Panc1 (cell line): ENCODE data around the gene TLL2. TPM values are rescaled to one million over a fixed set of nuclear protein-coding genes. Genes with fewer than 3 reads are reported as not detected.

Experiments
- ATAC-seq: fragments of 200-7000 bp; cut with Tn5 transposase; 2 replicates; pipeline ENCODE4 v1.9.1; 2020; ENCODE audit warnings: mild to moderate bottlenecking, moderate library complexity
- Bru-seq: library from RNA; stranded (reverse); fragments of 400-500 nt; gene quantifications from one replicate; lab custom pipeline; 2021; lab: Mats Ljungman, UMichigan
- BruChase-seq, 2 experiments: library from RNA; stranded (reverse); fragments of 400-500 nt; gene quantifications; one replicate each; lab custom pipeline; 2021; lab: Mats Ljungman, UMichigan
- BruUV-seq: library from RNA; stranded (reverse); fragments of 400-500 nt; replicated peaks from 2 replicates; lab custom pipeline; 2021; lab: Mats Ljungman, UMichigan
- CTCF ChIA-PET: fragments of 300-600 bp; sonication (Branson Sonifier 250); formaldehyde crosslinking; loops from one replicate; lab custom pipeline; 2022; ENCODE audit warnings: antibody characterized with exemption; lab: Charles Lee
- POLR2A ChIA-PET: fragments of 300-600 bp; sonication (Branson Sonifier 250); formaldehyde crosslinking; loops from one replicate; lab custom pipeline; 2022; ENCODE audit warnings: antibody characterized with exemption; lab: Charles Lee
- DNase-seq: peaks from one replicate; pipeline ENCODE4 v3.0.0-alpha.2; 2010; ENCODE audit warnings: low read depth, low spot score
- H3K27ac ChIP-seq: 2 replicates; pipeline ENCODE4 v1.5.1; 2011; ENCODE audit warnings: mild to moderate bottlenecking, low read length, inconsistent platforms
- H3K27me3 ChIP-seq: fragments of 200-500 bp; sonication (Bioruptor generic); 2 replicates; pipeline ENCODE4 v1.6.0; 2014; ENCODE audit warnings: low read length, inconsistent platforms; ENCODE audit not compliant: control insufficient read depth, insufficient read depth
- H3K36me3 ChIP-seq: fragments of 200-500 bp; sonication (Bioruptor generic); 2 replicates; pipeline ENCODE4 v1.5.1; 2014; ENCODE audit warnings: inconsistent platforms, mild to moderate bottlenecking, low read length, moderate library complexity; ENCODE audit not compliant: control insufficient read depth, insufficient read depth
- H3K4me1 ChIP-seq: 2 replicates; pipeline ENCODE4 v1.5.1; 2011; ENCODE audit warnings: inconsistent platforms, mild to moderate bottlenecking, low read length, moderate library complexity; ENCODE audit not compliant: control insufficient read depth, insufficient read depth
- H3K4me3 ChIP-seq, 2 experiments: 2 replicates each; pipeline ENCODE4 v1.5.1; 2011 to 2012; ENCODE audit warnings: low read depth in 2 of 2, low read length in 2 of 2, mild to moderate bottlenecking in 2 of 2, inconsistent platforms in 1 of 2, moderate library complexity in 1 of 2
- H3K9me3 ChIP-seq: fragments of 200-500 bp; sonication (Bioruptor generic); 2 replicates; pipeline ENCODE4 v1.5.1; 2014; ENCODE audit warnings: low read depth, mild to moderate bottlenecking, inconsistent platforms, low read length, moderate library complexity; ENCODE audit not compliant: control insufficient read depth, insufficient read depth
- CTCF ChIP-seq: fragments of 450-650 bp; IDR thresholded peaks from 2 replicates; pipeline ENCODE4 v1.5.1; 2017; ENCODE audit warnings: mild to moderate bottlenecking
- POLR2AphosphoS5 ChIP-seq: IDR thresholded peaks from 2 replicates; pipeline ENCODE4 v1.6.1; 2012; ENCODE audit warnings: mild to moderate bottlenecking, low read depth, low read length, moderate library complexity
- REST ChIP-seq, 2 experiments: IDR thresholded peaks; 2 replicates each; pipeline ENCODE4 v1.6.1; 2011 to 2012; ENCODE audit warnings: low read depth in 2 of 2, control low read depth in 1 of 2, low read length in 1 of 2, mild to moderate bottlenecking in 1 of 2, moderate library complexity in 1 of 2; ENCODE audit not compliant: insufficient read depth in 1 of 2
- SIN3A ChIP-seq: IDR thresholded peaks from 2 replicates; pipeline ENCODE4 v1.6.1; 2012; ENCODE audit warnings: low read depth, mild to moderate bottlenecking, low read length, moderate library complexity, borderline replicate concordance; ENCODE audit not compliant: insufficient read depth
- TCF7L2 ChIP-seq: IDR thresholded peaks from 2 replicates; pipeline ENCODE4 v1.6.1; 2011; ENCODE audit warnings: mild to moderate bottlenecking, low read depth, low read length, inconsistent platforms
- in situ Hi-C: cut with HindIII; loops from 2 replicates; pipeline ENCODE4 v1.10.0; 2016; ENCODE audit warnings: low sequenced_read_pairs, low pct_unique_long_range_greater_than_20kb
- intact Hi-C: fragments of 100-400 bp; cut with micrococcal nuclease; formaldehyde crosslinking; loops from one replicate; pipeline ENCODE4 v1.10.0; 2022; ENCODE audit not compliant: unreplicated experiment
- long read RNA-seq: library from polyadenylated mRNA; unstranded; transcript quantifications from one replicate; pipeline ENCODE4 v2.0.0, GENCODE V29; 2021; ENCODE audit not compliant: unreplicated experiment
- polyA plus RNA-seq: library from polyadenylated mRNA; unstranded; fragments of >200 nt; gene quantifications from one replicate; pipeline ENCODE4 v1.2.1, GENCODE V29; 2012; ENCODE audit warnings: missing spikeins; ENCODE audit not compliant: insufficient read length
- total RNA-seq: library from RNA; stranded (reverse); gene quantifications from one replicate; pipeline ENCODE4 v1.2.1, GENCODE V29; 2021; ENCODE audit not compliant: unreplicated experiment

Gene TLL2
- total RNA-seq (0.64 TPM), Bru-seq, nascent RNA (percentile 28 among the genes with signal in this experiment), BruChase-seq, experiment 1, labeled RNA remaining after a 2-hour chase (percentile 32 among the genes with signal in this experiment), BruChase-seq, experiment 2, labeled RNA remaining after a 6-hour chase (percentile 27 among the genes with signal in this experiment)
- 0.50 TPM for polyA plus RNA-seq
- long read RNA-seq, partial matches to known transcripts = 4 of 4 reads
- long read RNA-seq, other reads (novel, unspliced or antisense) = 0 of 4 reads

GRCh38 chr10:96513698-96514561 lies at the start of gene TLL2:
TLL2 (minus strand) TSS chr10:96513926; CDS start chr10:96513685, 241 bp downstream.
- Histone ChIP-seq H3K36me3 (no peaks in the 10 kb centered on the region), H3K4me1 (peaks cover 16% of the 10 kb centered on the region), H3K27ac (no peak within 1 kb of the TSS; the same call in 1 of the 2 replicates), H3K4me3 (peak within 1 kb of the TSS; percentile 51 to 68), H3K27me3 (peaks cover 6% of the 10 kb centered on the region; the same call in 1 of the 2 replicates), H3K9me3 (no peaks in the 10 kb centered on the region)
- POLR2A ChIA-PET = no interaction called here
- CTCF ChIA-PET = interaction anchor here (0.6 to 1.5 kb wide), 5 partner anchors 47 to 497 kb away, joined by 3 to 7 read pairs (median 4); no protein-coding TSS in a partner anchor
- in situ Hi-C loops = no loop called here
- DNase-seq (peak; percentile 28), ATAC-seq (peak; percentile 97)
- no TSS peak for BruUV-seq
- TF ChIP-seq POLR2AphosphoS5 = peak; percentile 26; the same call in 1 of the 2 replicates
- no peak for TF ChIP-seq SIN3A
- TF ChIP-seq CTCF = peak; percentile 77
- 0 out of 2 replicates have a peak, but pooled peaks have one; percentile 35 for TF ChIP-seq TCF7L2
- no peak for TF ChIP-seq REST (IDR thresholded peaks at IDR 0.05; ENCODE audit: insufficient read depth in 1 of 2, low read depth in 2 of 2, low read length in 1 of 2)
- intact Hi-C loops = loop anchor here (5.0 kb wide), 1 partner anchor 137 kb away; no protein-coding TSS in a partner anchor

GRCh38 chr10:96560966-96561887 lies 47.5 kb upstream of the TLL2 start:
- ChIA-PET CTCF (interaction anchor here (0.6 kb wide), 1 partner anchor 26 kb away, joined by 3 read pairs; no protein-coding TSS in a partner anchor), POLR2A (no interaction called here)
- no peaks in the 10 kb centered on the region for H3K27me3 ChIP-seq
- H3K36me3 ChIP-seq = peaks cover 17% of the 10 kb centered on the region
- TF ChIP-seq TCF7L2 (no peak), POLR2AphosphoS5 (no peak), SIN3A (no peak)
- ATAC-seq (no peak), DNase-seq (no peak)
- H3K4me3 ChIP-seq = no peak overlapping the region
- no peak overlapping the region for H3K27ac ChIP-seq
- intact Hi-C loops = no loop called here
- no peaks in the 10 kb centered on the region for H3K9me3 ChIP-seq
- H3K4me1 ChIP-seq = no peaks in the 10 kb centered on the region
- no TSS peak for BruUV-seq
- in situ Hi-C loops = no loop called here
